GM23338 (cell line): ENCODE data around the gene ANKRD65. TPM values are rescaled to one million over a fixed set of nuclear protein-coding genes. Genes with fewer than 3 reads are reported as not detected.
"Not testable (repeated sequence)": the region's sequence is repeated elsewhere in the genome, so short reads cannot be mapped to it uniquely, and the experiment has no call there.

Experiments
- ATAC-seq: fragments of 200-7000 bp; cut with Tn5 transposase; 3 replicates; pipeline ENCODE4 v1.9.1; 2020
- DNase-seq: peaks from one replicate; pipeline ENCODE4 v3.0.0-alpha.2; 2015; ENCODE audit warnings: low spot score
- H2AFZ ChIP-seq: fragments of 200-600 bp; sonication (generic); 2 replicates; pipeline ENCODE4 v1.8.0; 2016; ENCODE audit warnings: antibody characterized with exemption, mild to moderate bottlenecking, moderate library complexity
- H3F3A ChIP-seq: fragments of 200-600 bp; sonication (generic); replicated peaks from 2 replicates; pipeline ENCODE4 v1.8.0; 2017; ENCODE audit warnings: antibody characterized with exemption, mixed run types, low read depth
- H3K27ac ChIP-seq: fragments of 200-600 bp; sonication (generic); 2 replicates; pipeline ENCODE4 v1.6.1; 2016; ENCODE audit warnings: low read depth
- H3K27me3 ChIP-seq: fragments of 200-600 bp; sonication (generic); 2 replicates; pipeline ENCODE4 v1.8.0; 2016; ENCODE audit warnings: mild to moderate bottlenecking, mixed run types, moderate library complexity; ENCODE audit not compliant: insufficient read depth
- H3K36me3 ChIP-seq: fragments of 200-600 bp; sonication (generic); 2 replicates; pipeline ENCODE4 v1.8.0; 2016; ENCODE audit warnings: mild to moderate bottlenecking; ENCODE audit not compliant: insufficient read depth
- H3K4me1 ChIP-seq: fragments of 200-600 bp; sonication (generic); 2 replicates; pipeline ENCODE4 v1.8.0; 2016; ENCODE audit warnings: mild to moderate bottlenecking, moderate library complexity; ENCODE audit not compliant: insufficient read depth
- H3K4me2 ChIP-seq: fragments of 200-600 bp; sonication (generic); 2 replicates; pipeline ENCODE4 v1.7.1; 2017; ENCODE audit warnings: mixed run types
- H3K4me3 ChIP-seq: fragments of 200-600 bp; sonication (generic); 2 replicates; pipeline ENCODE4 v1.6.1; 2016; ENCODE audit warnings: mixed run types
- H3K79me2 ChIP-seq: fragments of 200-600 bp; sonication (generic); replicated peaks from 2 replicates; pipeline ENCODE4 v1.8.0; 2017; ENCODE audit warnings: mild to moderate bottlenecking; ENCODE audit not compliant: insufficient read depth
- H3K9me2 ChIP-seq: fragments of 200-600 bp; sonication (generic); 2 replicates; pipeline ENCODE4 v1.8.0; 2017; ENCODE audit not compliant: insufficient read depth
- H4K20me1 ChIP-seq: fragments of 200-600 bp; sonication (generic); replicated peaks from 2 replicates; pipeline ENCODE4 v1.8.0; 2017; ENCODE audit warnings: mild to moderate bottlenecking; ENCODE audit not compliant: insufficient read depth
- H3K27ac Mint-ChIP-seq: 2 replicates; pipeline ENCODE4 v1.8.0; 2020; ENCODE audit warnings: inconsistent platforms, mild to moderate bottlenecking, moderate library complexity, mixed read lengths
- H3K27me3 Mint-ChIP-seq: 3 replicates; pipeline ENCODE4 v1.8.0; 2022; ENCODE audit warnings: low read depth, mild to moderate bottlenecking, moderate library complexity, mixed read lengths, inconsistent platforms; ENCODE audit not compliant: insufficient read depth, poor library complexity
- H3K36me3 Mint-ChIP-seq: 3 replicates; pipeline ENCODE4 v1.8.0; 2021; ENCODE audit warnings: low read depth, mild to moderate bottlenecking, inconsistent platforms, moderate library complexity, mixed read lengths
- H3K4me1 Mint-ChIP-seq: 3 replicates; pipeline ENCODE4 v1.8.0; 2020; ENCODE audit warnings: mild to moderate bottlenecking, inconsistent platforms, mixed read lengths
- H3K4me3 Mint-ChIP-seq: 3 replicates; pipeline ENCODE4 v1.8.0; 2021; ENCODE audit warnings: moderate library complexity, mild to moderate bottlenecking, inconsistent platforms, mixed read lengths
- H3K9me3 Mint-ChIP-seq: 3 replicates; pipeline ENCODE4 v1.8.0; 2020; ENCODE audit warnings: moderate library complexity, mild to moderate bottlenecking, inconsistent platforms, mixed read lengths
- EZH2 ChIP-seq: fragments of 200-600 bp; sonication (generic); IDR thresholded peaks from one replicate; pipeline ENCODE4 v1.8.0; 2017; ENCODE audit warnings: antibody characterized with exemption, mild to moderate bottlenecking, low read depth; ENCODE audit not compliant: unreplicated experiment
- STAT1 ChIP-seq: IDR thresholded peaks from one replicate; pipeline ENCODE4 v1.6.1; 2016; ENCODE audit warnings: antibody characterized with exemption; ENCODE audit not compliant: unreplicated experiment
- ZNF331 ChIP-seq: fragments of 250-450 bp; sonication (Bioruptor Pico); IDR thresholded peaks from 2 replicates; pipeline ENCODE4 v1.5.0; 2020; ENCODE audit warnings: low read depth, mild to moderate bottlenecking, moderate library complexity
- polyA plus RNA-seq: library from polyadenylated mRNA; unstranded; fragments of >200 nt; fragmentation: Nextera tagmentation; extraction: Ambion mirVana; gene quantifications from 2 replicates; pipeline ENCODE4 v1.2.1, GENCODE V29; 2016
- total RNA-seq: library from RNA; depleted of rRNA; stranded (reverse); fragments of >200 nt; shearing (Covaris generic); gene quantifications from 2 replicates; pipeline ENCODE4 v1.2.3, GENCODE V29; 2014
- TF ChIP-seq, protein P1 (sequence below): IDR thresholded peaks from one replicate; pipeline ENCODE4 v1.6.1; 2018; ENCODE audit warnings: antibody characterized with exemption; ENCODE audit not compliant: unreplicated experiment
- TF ChIP-seq, protein P2 (sequence below): IDR thresholded peaks from 2 replicates; pipeline ENCODE4 v1.6.1; 2016; ENCODE audit warnings: antibody characterized with exemption

Gene ANKRD65
- total and polyA plus RNA-seq, 2 experiments from 2014 or later = 1.6 to 1.7 TPM

DNA sequence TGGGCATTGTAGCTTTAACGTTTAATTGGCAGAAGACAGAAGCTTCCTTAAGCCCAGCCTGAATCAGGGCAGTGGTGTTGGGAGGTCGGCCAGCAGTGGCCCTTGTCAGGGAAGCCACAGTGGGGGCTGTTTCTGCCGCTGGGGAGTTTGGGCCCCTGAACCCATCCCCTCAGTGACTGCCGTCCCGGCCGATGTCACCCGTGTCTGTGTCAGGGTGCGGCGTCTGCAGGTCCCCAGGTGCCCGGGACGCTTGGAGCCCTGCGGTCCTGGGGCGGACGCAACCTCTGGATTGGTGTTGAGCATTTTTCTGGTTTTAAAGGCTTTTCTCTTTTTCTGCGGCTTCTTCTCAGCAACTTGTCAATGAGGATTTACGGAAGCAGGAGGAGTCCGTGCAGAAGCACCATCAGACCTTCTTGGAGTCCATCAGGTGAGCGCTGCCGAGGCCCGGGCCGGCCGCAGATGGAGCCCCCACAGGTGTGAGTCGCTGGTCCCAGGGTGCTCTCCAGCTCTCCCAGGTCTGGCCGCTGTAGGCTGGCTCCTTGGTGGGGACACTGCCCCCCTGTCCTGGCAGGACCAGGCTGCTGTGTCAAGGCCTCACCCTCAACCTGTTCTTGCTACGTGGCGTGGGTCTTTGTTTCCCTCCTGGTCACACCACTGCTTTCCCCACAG is 30.8 kb upstream of the ANKRD65 start:
- no peak overlapping the region for H3K4me3 Mint-ChIP-seq

DNA sequence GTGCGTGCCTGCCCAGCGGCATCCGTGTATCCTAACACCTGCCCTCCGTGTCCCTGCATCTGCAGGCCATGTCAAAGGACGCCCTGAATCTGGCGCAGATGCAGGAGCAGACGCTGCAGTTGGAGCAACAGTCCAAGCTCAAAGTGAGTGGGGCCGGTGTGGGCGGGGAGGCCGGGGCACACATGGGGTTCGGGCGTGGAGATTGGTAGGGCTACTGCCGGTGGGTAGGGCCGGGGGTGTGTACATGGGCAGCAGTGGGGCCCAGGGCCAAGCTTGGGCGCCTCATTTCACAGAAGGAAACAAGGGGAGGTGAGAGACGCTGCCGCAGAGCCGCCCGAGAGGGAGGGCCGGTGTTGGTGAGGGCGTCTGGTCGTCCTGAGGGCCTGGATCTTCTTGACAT is 29.5 kb upstream of the ANKRD65 start:
- not testable (repeated sequence) for H3K4me1 ChIP-seq, ATAC-seq, H2AFZ ChIP-seq, H3K27me3 ChIP-seq, H3K4me3 Mint-ChIP-seq, H3K79me2 ChIP-seq, H3K4me3 ChIP-seq, H3K27me3 Mint-ChIP-seq, H4K20me1 ChIP-seq, H3K4me1 Mint-ChIP-seq, H3K4me2 ChIP-seq, H3K27ac ChIP-seq, H3K9me2 ChIP-seq, DNase-seq, H3F3A ChIP-seq, H3K36me3 ChIP-seq, H3K36me3 Mint-ChIP-seq, H3K27ac Mint-ChIP-seq, H3K9me3 Mint-ChIP-seq

More for the DNA sequence above, 30.8 kb upstream of the ANKRD65 start:
- DNase-seq = no peak
- H3K4me3 ChIP-seq = no peak overlapping the region
- no peaks in the 10 kb centered on the region for H3K79me2 ChIP-seq
- H3K4me1 ChIP-seq = no peaks in the 10 kb centered on the region
- ATAC-seq = no peak
- no peaks in the 10 kb centered on the region for H3K36me3 ChIP-seq
- H3K27ac Mint-ChIP-seq = no peak overlapping the region
- H3K9me3 Mint-ChIP-seq = no peaks in the 10 kb centered on the region
- no peaks in the 10 kb centered on the region for H3K27me3 ChIP-seq
- no peaks in the 10 kb centered on the region for H3K9me2 ChIP-seq
- H3K27me3 Mint-ChIP-seq = peaks cover 4% of the 10 kb centered on the region
- H3F3A ChIP-seq = no peaks in the 10 kb centered on the region
- no peak overlapping the region for H3K27ac ChIP-seq
- H4K20me1 ChIP-seq = no peaks in the 10 kb centered on the region
- TF ChIP-seq EZH2 (no peak), STAT1 (no peak), ZNF331 (no peak)
- TF ChIP-seq, protein P1, sequence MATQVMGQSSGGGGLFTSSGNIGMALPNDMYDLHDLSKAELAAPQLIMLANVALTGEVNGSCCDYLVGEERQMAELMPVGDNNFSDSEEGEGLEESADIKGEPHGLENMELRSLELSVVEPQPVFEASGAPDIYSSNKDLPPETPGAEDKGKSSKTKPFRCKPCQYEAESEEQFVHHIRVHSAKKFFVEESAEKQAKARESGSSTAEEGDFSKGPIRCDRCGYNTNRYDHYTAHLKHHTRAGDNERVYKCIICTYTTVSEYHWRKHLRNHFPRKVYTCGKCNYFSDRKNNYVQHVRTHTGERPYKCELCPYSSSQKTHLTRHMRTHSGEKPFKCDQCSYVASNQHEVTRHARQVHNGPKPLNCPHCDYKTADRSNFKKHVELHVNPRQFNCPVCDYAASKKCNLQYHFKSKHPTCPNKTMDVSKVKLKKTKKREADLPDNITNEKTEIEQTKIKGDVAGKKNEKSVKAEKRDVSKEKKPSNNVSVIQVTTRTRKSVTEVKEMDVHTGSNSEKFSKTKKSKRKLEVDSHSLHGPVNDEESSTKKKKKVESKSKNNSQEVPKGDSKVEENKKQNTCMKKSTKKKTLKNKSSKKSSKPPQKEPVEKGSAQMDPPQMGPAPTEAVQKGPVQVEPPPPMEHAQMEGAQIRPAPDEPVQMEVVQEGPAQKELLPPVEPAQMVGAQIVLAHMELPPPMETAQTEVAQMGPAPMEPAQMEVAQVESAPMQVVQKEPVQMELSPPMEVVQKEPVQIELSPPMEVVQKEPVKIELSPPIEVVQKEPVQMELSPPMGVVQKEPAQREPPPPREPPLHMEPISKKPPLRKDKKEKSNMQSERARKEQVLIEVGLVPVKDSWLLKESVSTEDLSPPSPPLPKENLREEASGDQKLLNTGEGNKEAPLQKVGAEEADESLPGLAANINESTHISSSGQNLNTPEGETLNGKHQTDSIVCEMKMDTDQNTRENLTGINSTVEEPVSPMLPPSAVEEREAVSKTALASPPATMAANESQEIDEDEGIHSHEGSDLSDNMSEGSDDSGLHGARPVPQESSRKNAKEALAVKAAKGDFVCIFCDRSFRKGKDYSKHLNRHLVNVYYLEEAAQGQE = no peak
- TF ChIP-seq, protein P2, sequence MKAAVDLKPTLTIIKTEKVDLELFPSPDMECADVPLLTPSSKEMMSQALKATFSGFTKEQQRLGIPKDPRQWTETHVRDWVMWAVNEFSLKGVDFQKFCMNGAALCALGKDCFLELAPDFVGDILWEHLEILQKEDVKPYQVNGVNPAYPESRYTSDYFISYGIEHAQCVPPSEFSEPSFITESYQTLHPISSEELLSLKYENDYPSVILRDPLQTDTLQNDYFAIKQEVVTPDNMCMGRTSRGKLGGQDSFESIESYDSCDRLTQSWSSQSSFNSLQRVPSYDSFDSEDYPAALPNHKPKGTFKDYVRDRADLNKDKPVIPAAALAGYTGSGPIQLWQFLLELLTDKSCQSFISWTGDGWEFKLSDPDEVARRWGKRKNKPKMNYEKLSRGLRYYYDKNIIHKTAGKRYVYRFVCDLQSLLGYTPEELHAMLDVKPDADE = no peak
- no peaks in the 10 kb centered on the region for H3K36me3 Mint-ChIP-seq
- H2AFZ ChIP-seq = no peak overlapping the region
- H3K4me1 Mint-ChIP-seq = no peaks in the 10 kb centered on the region
- no peak overlapping the region for H3K4me2 ChIP-seq
